KMS-11 (cell line): ENCODE results near the gene CALML3.

Source experiments
- H2AFZ ChIP-seq: fragments of 200-600 bp; sonication (generic); 2 replicates; pipeline ENCODE4 v1.6.1; 2016; ENCODE audit warnings: antibody characterized with exemption, mixed run types, low read depth
- H3K27ac ChIP-seq: fragments of 200-600 bp; sonication (generic); 2 replicates; pipeline ENCODE4 v1.6.1; 2016; ENCODE audit warnings: mild to moderate bottlenecking, mixed run types
- H3K27me3 ChIP-seq: fragments of 200-600 bp; sonication (generic); 2 replicates; pipeline ENCODE4 v1.6.1; 2017; ENCODE audit warnings: mild to moderate bottlenecking, low read depth, mixed run types, moderate library complexity; ENCODE audit not compliant: insufficient read depth
- H3K36me3 ChIP-seq: fragments of 200-600 bp; sonication (generic); 2 replicates; pipeline ENCODE4 v1.6.1; 2017; ENCODE audit warnings: mild to moderate bottlenecking, mixed run types; ENCODE audit not compliant: insufficient read depth
- H3K4me1 ChIP-seq: fragments of 200-600 bp; sonication (generic); 2 replicates; pipeline ENCODE4 v1.6.1; 2016; ENCODE audit warnings: mild to moderate bottlenecking, low read depth, mixed run types; ENCODE audit not compliant: poor library complexity, severe bottlenecking
- H3K4me2 ChIP-seq: fragments of 200-600 bp; sonication (generic); 2 replicates; pipeline ENCODE4 v1.7.0; 2016; ENCODE audit warnings: mild to moderate bottlenecking, mixed run types
- H3K4me3 ChIP-seq: fragments of 200-600 bp; sonication (generic); IDR thresholded peaks from 2 replicates; pipeline ENCODE4 v1.6.1; 2017; ENCODE audit warnings: low read depth, low read length, mixed read lengths; ENCODE audit not compliant: insufficient read depth
- H3K79me2 ChIP-seq: fragments of 200-600 bp; sonication (generic); 2 replicates; pipeline ENCODE4 v1.6.1; 2016; ENCODE audit warnings: low read depth, mixed run types; ENCODE audit not compliant: insufficient read depth
- H3K9ac ChIP-seq: fragments of 200-600 bp; sonication (generic); 2 replicates; pipeline ENCODE4 v1.6.1; 2016; ENCODE audit warnings: mild to moderate bottlenecking, mixed run types
- H4K20me1 ChIP-seq: fragments of 200-600 bp; sonication (generic); 2 replicates; pipeline ENCODE4 v1.6.1; 2016; ENCODE audit warnings: mild to moderate bottlenecking, mixed run types; ENCODE audit not compliant: insufficient read depth
- CTCF ChIP-seq: fragments of 200-600 bp; sonication (generic); conservative IDR thresholded peaks from 2 replicates; pipeline ENCODE4 v1.6.1; 2017; ENCODE audit warnings: low read depth, mild to moderate bottlenecking, antibody characterized with exemption, low read length, moderate library complexity, mixed read lengths

Gene CALML3

GRCh38 chr10:5482016-5482415 lies 42.7 kb upstream of the CALML3 start:
- Histone ChIP-seq H3K4me1 (no peaks in the 10 kb centered on the region), H3K79me2 (no peaks in the 10 kb centered on the region), H3K36me3 (no peaks in the 10 kb centered on the region), H3K27ac (no peak overlapping the region), H3K4me3 (no peak overlapping the region), H3K9ac (no peak overlapping the region), H2AFZ (no peak overlapping the region), H4K20me1 (no peaks in the 10 kb centered on the region), H3K27me3 (no peaks in the 10 kb centered on the region), H3K4me2 (no peak overlapping the region)
- no peak for TF ChIP-seq CTCF

GRCh38 chr10:5484205-5484604 lies 40.6 kb upstream of the CALML3 start:
- no peak overlapping the region for H3K4me3 ChIP-seq
- TF ChIP-seq CTCF = no peak
- H3K27me3 ChIP-seq = no peaks in the 10 kb centered on the region
- no peak overlapping the region for H3K4me2 ChIP-seq
- H3K36me3 ChIP-seq = no peaks in the 10 kb centered on the region
- no peak overlapping the region for H3K27ac ChIP-seq
- no peak overlapping the region for H3K9ac ChIP-seq
- H3K79me2 ChIP-seq = no peaks in the 10 kb centered on the region
- H2AFZ ChIP-seq = no peak overlapping the region
- H3K4me1 ChIP-seq = no peaks in the 10 kb centered on the region
- H4K20me1 ChIP-seq = no peaks in the 10 kb centered on the region

- Histone ChIP-seq H3K36me3 (no peaks in the 10 kb centered on the region), H3K27me3 (no peaks in the 10 kb centered on the region), H4K20me1 (no peaks in the 10 kb centered on the region), H3K9ac (no peak overlapping the region), H3K4me3 (no peak overlapping the region), H3K4me1 (no peaks in the 10 kb centered on the region), H3K4me2 (no peak overlapping the region), H2AFZ (no peak overlapping the region), H3K79me2 (no peaks in the 10 kb centered on the region), H3K27ac (no peak overlapping the region)
- no peak for TF ChIP-seq CTCF
These were observed 39.5 kb upstream of the CALML3 start for GRCh38 chr10:5485290-5485689.

- Histone ChIP-seq H3K4me2 (no peak overlapping the region), H3K4me1 (no peaks in the 10 kb centered on the region), H3K4me3 (no peak overlapping the region), H3K27me3 (no peaks in the 10 kb centered on the region), H3K79me2 (no peaks in the 10 kb centered on the region), H3K36me3 (no peaks in the 10 kb centered on the region), H3K27ac (no peak overlapping the region), H3K9ac (no peak overlapping the region), H4K20me1 (no peaks in the 10 kb centered on the region), H2AFZ (no peak overlapping the region)
- TF ChIP-seq CTCF = no peak
These were observed 38.6 kb upstream of the CALML3 start for GRCh38 chr10:5485948-5486852.
